Measurements from ENCODE around the gene FYN.

Gene FYN

DNA sequence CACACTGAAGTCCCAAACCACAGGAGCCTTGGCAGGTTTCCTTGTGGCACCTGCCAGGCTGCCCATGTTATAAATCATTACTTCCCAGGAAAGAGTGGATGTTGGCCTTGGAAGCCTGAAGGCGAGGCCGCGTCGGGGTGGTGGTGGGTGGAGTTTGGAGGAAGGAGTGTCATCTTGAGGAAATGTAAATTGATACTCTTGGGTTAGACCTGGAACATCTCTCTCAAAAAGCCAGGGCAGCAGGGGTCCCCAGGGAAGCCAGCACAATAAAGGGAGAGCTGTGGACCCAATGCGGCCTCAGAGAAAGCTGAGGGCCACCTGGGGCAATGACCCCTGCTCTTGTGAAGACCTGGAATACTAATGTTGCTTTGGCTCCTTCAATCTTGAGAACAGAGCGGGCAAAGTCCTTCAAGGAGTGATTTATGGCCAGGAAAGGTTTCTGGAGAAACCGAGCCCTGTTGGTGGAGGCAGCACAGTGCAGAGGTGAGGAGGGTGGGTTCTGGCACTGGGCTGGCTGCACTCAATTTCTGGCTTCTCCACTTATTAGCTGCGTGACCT is 241.3 kb downstream of the FYN start:
- H3K4me1 Mint-ChIP-seq = no peaks in the 10 kb centered on the region

DNA sequence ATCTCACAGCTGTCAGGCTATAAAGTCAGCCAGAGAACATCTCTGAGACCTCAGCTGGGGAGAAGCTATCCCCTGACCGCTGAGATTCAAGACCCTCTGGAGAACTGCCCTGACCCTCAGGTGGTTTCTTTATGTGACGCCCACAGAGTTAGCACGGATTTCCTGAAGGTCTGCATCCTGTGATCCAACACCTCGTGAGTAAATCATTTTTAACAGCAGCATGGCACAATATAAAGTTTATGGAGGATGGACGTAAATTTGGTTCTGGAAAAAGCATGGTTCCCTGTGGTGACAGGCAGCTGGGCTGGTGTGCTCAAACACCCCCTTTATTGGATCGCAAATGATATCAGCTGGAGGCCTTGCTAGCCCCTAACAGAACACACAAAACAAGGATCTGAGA is 242.2 kb downstream of the FYN start:
- no peak for ATAC-seq (replicated peaks; ENCODE audit: extremely low read depth, poor library complexity, severe bottlenecking)
- H3K27me3 Mint-ChIP-seq = no peaks in the 10 kb centered on the region
- no peaks in the 10 kb centered on the region for H3K9me3 Mint-ChIP-seq
- DNase-seq (ENCODE audit: low spot score in 2 of 2) = no peak
- no peak overlapping the region for H3K4me3 Mint-ChIP-seq
- no peaks in the 10 kb centered on the region for H3K4me1 Mint-ChIP-seq
- H3K36me3 Mint-ChIP-seq (ENCODE audit: insufficient read depth) = peaks cover 5% of the 10 kb centered on the region
- no peak overlapping the region for H3K27ac Mint-ChIP-seq (ENCODE audit: low read depth)

More for the DNA sequence above, 241.3 kb downstream of the FYN start:
- Mint-ChIP-seq H3K9me3 (no peaks in the 10 kb centered on the region), H3K27ac (ENCODE audit: low read depth) (no peak overlapping the region), H3K36me3 (ENCODE audit: insufficient read depth) (peaks cover 5% of the 10 kb centered on the region), H3K27me3 (no peaks in the 10 kb centered on the region), H3K4me3 (no peak overlapping the region)
- no peak for DNase-seq (ENCODE audit: low spot score in 2 of 2)
- no peak for ATAC-seq (replicated peaks; ENCODE audit: extremely low read depth, poor library complexity, severe bottlenecking)

DNA sequence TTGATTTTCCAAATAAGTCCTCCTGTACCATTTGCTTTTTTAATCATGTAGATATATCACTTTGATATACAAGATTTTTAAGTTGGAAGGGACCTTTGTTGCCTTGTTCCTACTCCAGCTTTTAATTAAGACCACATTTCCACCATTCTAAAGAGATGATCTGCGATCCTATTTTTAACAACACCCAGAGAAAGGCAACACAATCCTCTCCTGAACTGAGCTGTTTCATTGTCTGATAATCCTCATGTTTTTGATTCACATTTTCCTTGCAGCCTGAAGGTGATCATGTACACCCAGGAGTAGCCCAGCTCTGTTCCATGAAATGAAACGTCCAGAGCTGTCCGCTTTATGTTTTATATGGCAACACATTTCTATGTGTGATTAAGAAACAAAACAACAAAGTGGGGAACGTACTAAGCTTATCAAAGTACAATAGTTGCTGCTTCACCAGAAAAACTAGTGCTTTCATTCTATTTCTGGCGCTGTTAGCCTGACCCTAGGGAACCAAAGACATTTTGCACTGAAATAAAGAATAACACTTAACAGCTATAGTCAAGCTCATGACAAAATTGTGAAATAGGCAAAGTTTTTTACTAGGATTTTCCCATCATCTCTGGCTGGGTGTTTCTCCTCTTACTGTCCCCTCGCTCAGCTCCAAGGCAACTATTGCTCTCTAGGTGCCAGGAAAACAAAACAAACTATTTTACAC is 245.0 kb downstream of the FYN start:
- Mint-ChIP-seq H3K27me3 (no peaks in the 10 kb centered on the region), H3K4me1 (no peaks in the 10 kb centered on the region), H3K9me3 (no peaks in the 10 kb centered on the region), H3K4me3 (no peak overlapping the region), H3K36me3 (ENCODE audit: insufficient read depth) (peaks cover 1% of the 10 kb centered on the region), H3K27ac (ENCODE audit: low read depth) (no peak overlapping the region)
- no peak for ATAC-seq (replicated peaks; ENCODE audit: extremely low read depth, poor library complexity, severe bottlenecking)
- DNase-seq (ENCODE audit: low spot score in 2 of 2) = no peak

DNA sequence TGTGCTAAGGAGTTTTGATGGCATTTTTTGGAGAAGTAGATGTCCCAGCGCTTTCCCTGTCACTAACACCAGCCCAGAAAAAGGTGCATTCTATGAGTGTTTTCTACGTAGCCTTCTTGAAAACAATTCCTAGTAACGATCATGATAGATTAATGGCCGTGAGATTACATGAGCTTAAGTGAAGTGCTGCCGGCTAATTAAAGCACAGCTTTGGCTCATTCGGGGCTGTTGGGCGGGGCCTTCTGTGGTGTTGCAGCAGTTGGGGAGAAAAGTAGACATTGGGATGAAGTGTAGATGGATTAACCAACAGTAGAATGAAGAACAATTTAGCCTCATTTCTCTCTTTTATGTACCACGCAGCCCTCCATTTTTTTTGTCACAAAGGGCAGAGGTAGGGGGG is 246.8 kb downstream of the FYN start:
- H3K4me3 Mint-ChIP-seq = no peak overlapping the region

DNA sequence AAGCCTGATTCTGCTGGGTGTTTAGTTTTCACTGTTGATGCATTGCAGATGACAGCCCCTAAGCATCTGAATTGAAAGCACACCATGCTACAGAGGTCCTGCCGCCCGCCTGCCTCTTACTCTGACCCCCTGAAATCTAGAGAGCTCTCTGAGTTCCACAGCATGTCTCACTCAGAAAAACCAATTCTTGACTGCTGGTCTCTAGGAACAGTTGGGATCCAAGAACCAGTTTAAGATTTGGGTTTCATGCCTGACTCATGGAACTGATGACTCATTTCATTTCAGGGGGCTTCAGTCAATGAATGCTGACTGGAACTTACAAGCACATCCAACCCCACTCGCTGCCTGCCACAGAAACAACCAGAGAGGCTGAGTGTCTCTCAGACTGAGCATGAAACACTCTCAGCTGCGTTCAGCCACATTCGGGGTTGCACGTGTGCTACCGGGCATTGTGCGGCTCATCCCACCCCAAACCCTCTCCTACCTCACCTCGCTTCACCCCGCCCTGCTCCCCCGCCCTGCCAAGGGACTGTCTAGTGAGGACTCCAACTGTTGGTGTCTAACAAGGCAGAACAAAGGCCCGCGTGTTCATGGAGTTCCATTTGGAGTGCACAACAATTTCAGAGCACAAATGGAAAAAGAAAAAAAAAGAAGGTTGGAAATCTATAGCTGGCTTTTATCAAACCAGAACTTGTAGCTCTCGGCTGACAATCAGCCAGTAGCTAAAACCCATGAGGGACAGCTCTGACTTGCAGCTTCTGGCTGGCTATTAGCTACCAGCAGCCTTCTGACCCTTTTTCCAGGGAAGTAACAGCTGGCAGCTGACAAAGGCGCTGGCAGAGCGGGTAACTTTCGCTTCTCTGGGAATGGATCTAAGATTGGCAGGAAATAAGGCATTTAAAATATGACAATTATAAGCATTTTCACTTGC is 247.5 kb downstream of the FYN start:
- Mint-ChIP-seq H3K27ac (ENCODE audit: low read depth) (no peak overlapping the region), H3K27me3 (peaks cover 4% of the 10 kb centered on the region), H3K4me1 (no peaks in the 10 kb centered on the region), H3K9me3 (no peaks in the 10 kb centered on the region), H3K4me3 (no peak overlapping the region), H3K36me3 (ENCODE audit: insufficient read depth) (peaks cover 1% of the 10 kb centered on the region)
- no peak for DNase-seq (ENCODE audit: low spot score in 2 of 2)
- ATAC-seq (replicated peaks; ENCODE audit: extremely low read depth, poor library complexity, severe bottlenecking) = no peak

More for the DNA sequence above, 246.8 kb downstream of the FYN start:
- Mint-ChIP-seq H3K36me3 (ENCODE audit: insufficient read depth) (peaks cover 1% of the 10 kb centered on the region), H3K27me3 (no peaks in the 10 kb centered on the region), H3K27ac (ENCODE audit: low read depth) (no peak overlapping the region), H3K9me3 (no peaks in the 10 kb centered on the region), H3K4me1 (no peaks in the 10 kb centered on the region)
- ATAC-seq (replicated peaks; ENCODE audit: extremely low read depth, poor library complexity, severe bottlenecking) (no peak), DNase-seq (ENCODE audit: low spot score in 2 of 2) (no peak)

DNA sequence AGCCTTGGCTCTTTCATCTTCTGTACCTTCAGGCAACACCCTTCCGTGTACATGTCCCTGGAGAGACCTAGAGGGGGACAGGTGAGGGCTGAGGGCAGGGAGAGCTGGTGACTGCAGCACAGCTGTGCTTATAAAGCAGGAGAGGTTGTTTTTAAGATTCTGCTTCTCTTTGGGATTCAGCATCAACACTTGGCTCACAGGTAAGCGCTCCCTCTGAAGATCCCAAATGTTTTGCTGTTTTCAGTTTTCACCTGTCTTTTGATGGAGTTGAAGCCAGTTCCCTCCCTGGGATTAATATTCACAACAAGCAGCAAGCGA is 248.2 kb downstream of the FYN start:
- Mint-ChIP-seq H3K36me3 (ENCODE audit: insufficient read depth) (peaks cover 1% of the 10 kb centered on the region), H3K27me3 (peaks cover 11% of the 10 kb centered on the region), H3K4me1 (no peaks in the 10 kb centered on the region), H3K27ac (ENCODE audit: low read depth) (no peak overlapping the region), H3K4me3 (no peak overlapping the region), H3K9me3 (no peaks in the 10 kb centered on the region)
- ATAC-seq (replicated peaks; ENCODE audit: extremely low read depth, poor library complexity, severe bottlenecking) = no peak
- no peak for DNase-seq (ENCODE audit: low spot score in 2 of 2)

DNA sequence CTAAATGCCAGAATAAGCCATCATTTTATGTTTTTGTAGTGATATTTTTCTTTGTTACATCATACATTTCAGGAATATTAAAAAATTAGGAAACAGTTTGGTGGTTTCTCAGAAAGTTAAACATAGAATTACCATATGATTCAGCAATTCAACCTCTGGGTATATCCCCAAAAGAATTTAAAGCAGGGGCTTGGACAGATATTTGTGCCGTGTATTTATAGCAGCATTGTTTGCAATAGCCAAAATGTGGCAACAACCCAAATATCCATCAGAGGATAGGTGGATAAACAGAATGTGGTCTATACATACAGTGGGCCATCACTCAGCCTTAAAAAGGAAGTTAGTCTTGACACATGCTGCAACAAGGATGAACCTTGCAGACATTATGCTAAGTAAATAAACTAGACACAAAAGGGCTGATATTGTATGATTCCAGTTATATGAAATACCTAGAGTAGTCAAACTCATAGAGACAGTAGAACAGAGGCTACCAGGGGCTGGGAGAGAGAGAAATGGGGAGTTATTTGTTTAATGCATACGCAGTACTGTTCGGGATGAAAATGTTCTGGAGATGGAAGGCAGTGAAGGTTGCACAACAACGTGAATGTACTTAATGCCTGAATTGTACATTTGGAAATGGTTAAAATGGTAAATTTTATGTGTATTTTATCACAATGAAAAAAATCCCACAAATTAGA is 248.7 kb downstream of the FYN start:
- Mint-ChIP-seq H3K27ac (ENCODE audit: low read depth) (no peak overlapping the region), H3K27me3 (peaks cover 16% of the 10 kb centered on the region), H3K9me3 (no peaks in the 10 kb centered on the region), H3K36me3 (ENCODE audit: insufficient read depth) (peaks cover 1% of the 10 kb centered on the region), H3K4me1 (no peaks in the 10 kb centered on the region), H3K4me3 (no peak overlapping the region)
- no peak for DNase-seq (ENCODE audit: low spot score in 2 of 2)
- ATAC-seq (replicated peaks; ENCODE audit: extremely low read depth, poor library complexity, severe bottlenecking) = no peak

DNA sequence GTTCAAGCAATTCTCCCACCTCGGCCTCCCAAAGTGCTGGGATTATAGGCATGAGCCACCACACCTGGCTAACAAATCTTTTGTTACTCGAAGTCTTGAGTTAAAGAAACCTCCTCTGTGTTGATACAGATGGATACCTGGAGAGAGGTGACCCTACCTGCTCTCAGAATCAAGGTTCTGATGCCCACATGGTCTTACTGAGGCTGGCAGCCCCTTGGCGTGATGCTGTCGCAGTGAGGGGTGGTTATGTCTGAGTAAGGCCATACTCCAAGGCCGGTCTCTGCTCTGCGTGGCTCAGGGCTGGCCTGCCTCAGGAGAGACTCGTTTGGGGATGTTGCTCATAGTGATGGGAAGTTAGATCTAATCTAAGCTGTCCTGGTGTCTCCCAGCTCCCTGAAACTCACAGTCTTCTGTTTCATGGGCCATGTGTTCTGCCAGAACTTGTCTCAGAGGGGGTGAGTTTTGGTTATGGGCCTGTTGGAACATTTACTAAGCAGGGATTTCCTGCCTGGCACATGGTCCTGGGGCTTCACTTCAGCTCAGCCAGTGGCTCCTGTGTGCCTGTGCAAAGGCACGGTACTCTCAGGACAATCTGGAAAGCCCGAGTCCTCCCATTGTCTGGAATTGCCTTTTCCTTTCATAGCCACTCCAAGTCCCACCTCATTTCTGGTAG is 250.1 kb downstream of the FYN start:
- no peak overlapping the region for H3K4me3 Mint-ChIP-seq
- no peak for ATAC-seq (replicated peaks; ENCODE audit: extremely low read depth, poor library complexity, severe bottlenecking)
- H3K27me3 Mint-ChIP-seq = peaks cover 16% of the 10 kb centered on the region
- no peak for DNase-seq (ENCODE audit: low spot score in 2 of 2)
- peaks cover 3% of the 10 kb centered on the region for H3K36me3 Mint-ChIP-seq (ENCODE audit: insufficient read depth)
- H3K9me3 Mint-ChIP-seq = no peaks in the 10 kb centered on the region
- no peak overlapping the region for H3K27ac Mint-ChIP-seq (ENCODE audit: low read depth)
- no peaks in the 10 kb centered on the region for H3K4me1 Mint-ChIP-seq

DNA sequence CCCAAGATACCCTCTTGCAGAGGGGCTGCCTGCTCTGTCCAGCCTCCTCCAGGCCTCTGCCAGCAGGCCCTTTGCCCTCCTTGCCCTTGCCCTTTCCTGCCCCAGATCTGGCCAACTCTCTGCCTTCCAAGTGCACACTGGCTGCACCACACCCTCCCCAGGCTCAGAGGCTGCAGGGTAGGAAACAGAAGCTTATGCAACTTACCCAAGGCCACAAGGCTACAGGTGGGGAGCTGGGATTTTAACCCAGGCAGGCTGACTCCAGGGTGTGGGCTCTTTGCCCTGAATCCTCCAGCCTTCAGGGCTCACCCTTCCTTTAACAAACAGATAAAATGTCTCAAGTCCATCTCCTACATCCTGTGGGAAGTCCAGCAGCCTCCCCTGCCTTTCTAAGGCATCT is 253.1 kb downstream of the FYN start:
- H3K4me3 Mint-ChIP-seq = no peak overlapping the region
- peaks cover 3% of the 10 kb centered on the region for H3K36me3 Mint-ChIP-seq (ENCODE audit: insufficient read depth)
- DNase-seq (ENCODE audit: low spot score in 2 of 2) (no peak), ATAC-seq (replicated peaks; ENCODE audit: extremely low read depth, poor library complexity, severe bottlenecking) (no peak)
- no peaks in the 10 kb centered on the region for H3K4me1 Mint-ChIP-seq
- peaks cover 28% of the 10 kb centered on the region for H3K27me3 Mint-ChIP-seq
- no peak overlapping the region for H3K27ac Mint-ChIP-seq (ENCODE audit: low read depth)
- no peaks in the 10 kb centered on the region for H3K9me3 Mint-ChIP-seq

DNA sequence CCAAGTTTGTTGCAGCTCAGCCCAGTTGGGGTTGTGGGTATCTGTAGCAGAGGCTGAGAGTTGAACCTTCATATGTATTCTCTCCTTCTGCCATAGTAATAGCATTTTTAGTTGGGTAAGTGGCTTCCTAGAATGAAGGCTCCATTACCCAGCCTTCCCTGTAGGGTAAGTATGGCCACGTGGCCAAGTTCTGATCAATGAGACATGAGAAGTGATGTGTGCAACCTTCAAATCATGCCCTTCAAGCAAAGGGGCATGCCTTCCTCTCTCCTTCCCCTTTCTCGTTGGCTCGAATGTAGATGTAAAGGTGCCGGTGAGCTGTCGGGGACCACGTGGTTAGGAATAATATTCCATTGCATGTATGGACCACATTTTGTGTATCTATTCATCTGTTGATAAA is 254.8 kb downstream of the FYN start:
- Mint-ChIP-seq H3K4me3 (no peak overlapping the region), H3K27me3 (peaks cover 38% of the 10 kb centered on the region), H3K9me3 (no peaks in the 10 kb centered on the region), H3K4me1 (no peaks in the 10 kb centered on the region), H3K36me3 (ENCODE audit: insufficient read depth) (peaks cover 7% of the 10 kb centered on the region), H3K27ac (ENCODE audit: low read depth) (no peak overlapping the region)
- ATAC-seq (replicated peaks; ENCODE audit: extremely low read depth, poor library complexity, severe bottlenecking) (no peak), DNase-seq (ENCODE audit: low spot score in 2 of 2) (no peak)

DNA sequence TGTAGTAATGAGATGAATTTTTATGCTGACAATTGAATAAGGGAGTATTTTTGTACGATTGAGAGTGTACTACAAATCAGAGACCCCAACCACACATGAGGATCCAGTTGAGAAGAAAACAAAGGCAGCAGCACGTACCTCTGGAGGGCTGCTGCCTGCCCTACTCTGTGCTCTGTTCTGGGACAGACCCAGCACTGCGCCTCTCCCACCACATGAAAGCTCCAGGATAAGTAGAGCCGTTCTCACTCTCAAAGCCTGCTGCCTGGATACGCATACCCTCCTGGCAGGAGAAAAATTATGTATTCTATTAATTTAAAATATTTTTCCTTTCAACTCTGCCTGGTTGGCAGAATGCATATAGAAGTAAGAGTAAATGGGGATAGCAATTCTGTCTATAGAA is 256.1 kb downstream of the FYN start:
- peaks cover 45% of the 10 kb centered on the region for H3K27me3 Mint-ChIP-seq
- ATAC-seq (replicated peaks; ENCODE audit: extremely low read depth, poor library complexity, severe bottlenecking) (no peak), DNase-seq (ENCODE audit: low spot score in 2 of 2) (no peak)
- H3K4me1 Mint-ChIP-seq = no peaks in the 10 kb centered on the region
- H3K4me3 Mint-ChIP-seq = no peak overlapping the region
- H3K27ac Mint-ChIP-seq (ENCODE audit: low read depth) = no peak overlapping the region
- H3K36me3 Mint-ChIP-seq (ENCODE audit: insufficient read depth) = peaks cover 7% of the 10 kb centered on the region
- H3K9me3 Mint-ChIP-seq = peaks cover 4% of the 10 kb centered on the region

DNA sequence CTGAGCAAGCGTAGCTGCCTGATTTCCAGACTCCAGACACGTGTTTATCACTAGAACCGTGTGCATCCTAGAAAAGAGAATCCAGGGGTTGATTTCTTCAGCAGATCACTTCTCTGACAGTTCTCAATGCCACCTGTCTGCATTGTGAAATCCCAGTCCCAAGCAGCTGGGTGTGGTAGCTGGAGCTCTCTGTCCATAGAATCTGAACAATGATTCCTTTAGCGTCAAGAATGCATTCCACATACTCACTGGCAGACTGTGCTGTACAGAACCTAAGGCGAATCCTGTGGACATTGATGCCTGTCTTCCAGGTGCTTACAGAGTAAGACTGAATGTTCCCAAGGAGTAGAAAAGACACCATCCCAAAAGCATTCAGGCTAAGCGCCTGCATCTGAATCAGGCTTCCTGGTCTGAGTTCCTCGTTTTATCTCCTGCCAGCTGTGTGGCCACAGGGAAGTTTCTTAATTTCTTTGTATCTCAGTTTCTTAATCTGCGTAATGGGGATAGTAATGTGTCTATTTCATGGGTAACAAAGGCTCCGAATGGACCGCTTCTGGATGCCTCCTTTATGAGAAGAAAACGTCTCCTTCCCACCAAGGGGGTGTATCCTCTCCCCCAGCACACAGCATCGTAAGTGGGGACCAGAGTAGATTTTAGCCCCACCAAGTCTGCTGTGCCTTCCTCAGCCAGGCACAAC is 257.2 kb downstream of the FYN start:
- Mint-ChIP-seq H3K27ac (ENCODE audit: low read depth) (no peak overlapping the region), H3K4me1 (no peaks in the 10 kb centered on the region), H3K4me3 (no peak overlapping the region), H3K27me3 (peaks cover 46% of the 10 kb centered on the region), H3K36me3 (ENCODE audit: insufficient read depth) (peaks cover 7% of the 10 kb centered on the region), H3K9me3 (peaks cover 4% of the 10 kb centered on the region)
- no peak for ATAC-seq (replicated peaks; ENCODE audit: extremely low read depth, poor library complexity, severe bottlenecking)
- no peak for DNase-seq (ENCODE audit: low spot score in 2 of 2)

All from central memory CD8-positive, alpha-beta T cell (primary cell).